Activated T-cell treated with anti-CD3 and anti-CD28 coated beads, Interleukin-2, amount 50 U/mL, for 72 hours (primary cell): ENCODE data around the gene SLC6A16. TPM values are rescaled to one million over a fixed set of nuclear protein-coding genes. Genes with fewer than 3 reads are reported as not detected.
A peak's percentile ranks its signal among the peaks of the same experiment; 100 is the strongest.
"Not testable (repeated sequence)": the region's sequence is repeated elsewhere in the genome, so short reads cannot be mapped to it uniquely, and the experiment has no call there.

Source experiments
- ATAC-seq, 2 donors: fragments of 150-1000 bp; cut with Tn5 transposase; replicated peaks in 1 of 2; 2 replicates each; pipeline ENCODE4 v1.10.0; 2021; ENCODE audit warnings: moderate library complexity in 2 of 2, mild to moderate bottlenecking in 1 of 2
- DNase-seq, 2 donors: peaks; one replicate each; pipeline ENCODE4 v3.0.0; 2021 to 2022; ENCODE audit warnings: mixed read lengths in 1 of 2
- H3K27ac Mint-ChIP-seq: one replicate; pipeline ENCODE4 v1.8.0; 2022; ENCODE audit warnings: mild to moderate bottlenecking, moderate library complexity, mixed read lengths
- H3K27me3 Mint-ChIP-seq: one replicate; pipeline ENCODE4 v1.8.0; 2022; ENCODE audit warnings: low read depth, mixed read lengths
- H3K36me3 Mint-ChIP-seq, 2 donors: one replicate each; pipeline ENCODE4 v1.8.0; 2022; ENCODE audit warnings: mixed read lengths in 2 of 2, mild to moderate bottlenecking in 1 of 2; ENCODE audit not compliant: insufficient read depth in 2 of 2
- H3K4me1 Mint-ChIP-seq: one replicate; pipeline ENCODE4 v1.8.0; 2022; ENCODE audit warnings: low read depth, mixed read lengths
- H3K4me3 Mint-ChIP-seq, 2 donors: one replicate each; pipeline ENCODE4 v1.8.0; 2022; ENCODE audit warnings: mild to moderate bottlenecking in 2 of 2, mixed read lengths in 2 of 2, moderate library complexity in 2 of 2
- H3K9me3 Mint-ChIP-seq, 2 donors: one replicate each; pipeline ENCODE4 v1.8.0; 2022; ENCODE audit warnings: mixed read lengths in 2 of 2
- total RNA-seq, 2 donors: library from RNA; stranded (reverse); gene quantifications; one replicate each; pipeline ENCODE4 v1.2.3, GENCODE V29; 2022

Gene SLC6A16
- total RNA-seq = 1 to 10 TPM; 2.0 to 3.0 TPM

DNA sequence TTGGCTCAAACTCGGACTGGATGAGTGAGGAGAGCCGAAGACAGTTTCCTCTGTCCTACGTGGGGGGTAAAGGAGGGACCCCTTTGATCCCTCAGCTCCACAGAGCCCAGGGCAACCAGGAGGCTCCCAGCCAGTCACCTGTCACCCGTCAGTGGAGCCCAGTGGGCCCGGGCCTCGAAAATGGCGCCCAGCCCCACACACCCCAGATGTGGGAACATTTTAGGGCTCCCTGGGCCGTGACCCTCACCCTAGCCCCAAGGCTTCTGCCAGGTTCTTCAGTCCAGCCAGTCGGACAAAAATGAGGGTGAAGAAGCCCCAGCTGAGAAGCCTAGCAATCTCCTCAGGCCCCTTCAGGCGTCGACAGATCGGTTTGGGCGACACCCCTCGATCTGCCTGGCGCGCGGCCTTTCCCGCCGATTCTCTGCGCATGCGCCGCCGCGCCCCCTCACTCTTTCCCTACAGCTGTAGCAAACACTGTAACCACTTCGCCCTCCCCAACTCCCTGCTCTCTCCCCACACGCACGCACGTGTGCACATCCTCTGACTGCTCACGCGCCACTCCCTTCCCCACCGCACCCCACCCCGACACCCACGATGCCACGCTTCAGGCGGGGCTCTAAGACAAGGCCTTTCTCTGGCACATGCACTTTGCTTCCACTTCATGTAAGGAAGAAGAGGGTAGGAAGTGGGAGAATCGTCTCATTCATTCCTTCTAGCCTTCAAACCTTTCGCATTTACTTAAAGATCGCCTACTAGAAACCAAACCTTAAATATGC lies at the start of gene SLC6A16:
TSS of gene SLC6A16 (minus strand) at position 391 of the 776 bp plus-strand sequence. CDS start 13,844 bp downstream, outside the sequence.
- Mint-ChIP-seq H3K27me3 (no peaks in the 10 kb centered on the region), H3K4me1 (peaks cover 25% of the 10 kb centered on the region), H3K4me3 (no peak within 1 kb of the TSS), H3K9me3 (peaks cover 0 to 2% of the 10 kb centered on the region in 2 donors), H3K36me3 (peaks cover 0 to 9% of the 10 kb centered on the region in 2 donors), H3K27ac (no peak within 1 kb of the TSS)
- DNase-seq (no peak), ATAC-seq (no peak)

DNA sequence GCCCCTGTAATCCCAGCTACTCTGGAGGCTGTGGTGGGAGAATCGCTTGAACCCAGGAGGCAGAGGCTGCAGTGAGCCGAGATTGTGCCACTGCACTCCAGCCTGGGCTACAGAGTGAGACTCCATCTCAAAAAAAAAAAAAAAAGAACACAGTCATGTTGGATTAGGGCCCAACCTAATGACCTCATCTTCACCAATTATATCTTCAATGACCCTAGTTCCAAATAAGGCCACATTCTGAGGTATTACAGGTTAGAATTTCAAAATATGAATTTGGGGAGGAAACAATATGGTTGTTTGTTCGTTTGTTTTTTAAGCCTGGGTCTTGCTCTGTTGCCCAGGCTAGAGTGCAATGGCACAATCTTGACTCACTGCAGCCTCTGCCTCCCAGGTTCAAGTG lies 48.2 kb upstream of the SLC6A16 start:
- H3K9me3 Mint-ChIP-seq, H3K27ac Mint-ChIP-seq, ATAC-seq: not testable (repeated sequence)

DNA sequence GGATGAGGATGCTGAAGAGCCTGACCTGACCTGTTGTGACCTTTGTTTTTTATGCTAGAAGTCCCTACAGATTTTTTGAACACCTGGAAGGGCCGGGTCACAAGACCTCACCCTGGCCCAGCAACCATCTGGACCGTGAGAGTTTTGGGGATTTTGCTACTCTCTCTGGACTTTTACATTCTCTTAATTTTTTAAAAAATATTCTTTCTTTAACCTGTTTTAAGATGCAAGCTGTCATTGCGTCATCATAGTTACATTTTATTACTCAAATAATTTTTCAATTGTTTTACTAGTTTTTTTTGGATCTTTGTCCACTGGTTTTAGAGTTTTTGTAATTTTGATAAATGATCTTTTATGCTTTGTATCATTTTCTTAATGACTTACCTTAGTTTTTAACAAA lies 46.2 kb upstream of the SLC6A16 start:
- H3K9me3 Mint-ChIP-seq = peaks cover 3 to 5% of the 10 kb centered on the region in 2 donors
- peaks cover 4% of the 10 kb centered on the region for H3K27me3 Mint-ChIP-seq
- no peak overlapping the region for H3K4me3 Mint-ChIP-seq
- ATAC-seq = no peak
- no peaks in the 10 kb centered on the region for H3K4me1 Mint-ChIP-seq
- no peak for DNase-seq
- H3K36me3 Mint-ChIP-seq = peaks cover 4 to 7% of the 10 kb centered on the region in 2 donors
- H3K27ac Mint-ChIP-seq = no peak overlapping the region

More for the DNA sequence above, 48.2 kb upstream of the SLC6A16 start:
- H3K4me3 Mint-ChIP-seq, H3K27me3 Mint-ChIP-seq, H3K4me1 Mint-ChIP-seq, DNase-seq, H3K36me3 Mint-ChIP-seq: not testable (repeated sequence)

DNA sequence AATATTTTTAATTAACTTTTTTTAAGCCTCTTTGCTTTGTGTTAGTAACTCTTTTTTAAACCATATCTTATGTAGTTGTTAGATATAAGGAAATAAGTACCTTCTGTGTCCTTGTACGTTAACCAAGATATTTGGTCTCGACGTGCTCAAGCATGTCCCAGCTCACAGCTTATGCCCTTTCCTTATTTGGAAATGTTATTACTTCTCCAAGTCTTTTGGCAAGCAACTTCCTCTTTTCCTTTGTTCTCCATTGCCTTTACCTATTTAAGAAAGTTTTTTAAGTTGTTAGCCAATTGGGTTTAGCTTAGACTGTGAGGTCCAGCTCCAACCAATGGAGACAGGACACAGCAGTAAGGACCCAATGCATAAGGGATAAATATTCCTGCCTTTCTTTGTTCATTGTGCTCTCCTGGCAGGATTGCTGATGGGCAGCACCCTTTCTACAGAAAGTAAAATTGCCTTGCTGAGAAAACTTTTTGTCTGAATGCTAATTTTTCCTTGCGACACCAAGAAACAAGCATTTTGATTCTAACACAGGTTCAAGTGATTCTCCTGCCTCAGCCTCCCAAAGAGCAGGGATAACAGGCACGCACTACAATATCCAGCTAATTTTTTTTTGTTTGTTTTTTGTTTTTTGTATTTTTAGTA lies 43.8 kb upstream of the SLC6A16 start:
- Mint-ChIP-seq H3K4me3 (no peak overlapping the region), H3K4me1 (no peaks in the 10 kb centered on the region), H3K9me3 (peaks cover 3 to 5% of the 10 kb centered on the region in 2 donors), H3K36me3 (peaks cover 4 to 7% of the 10 kb centered on the region in 2 donors), H3K27me3 (no peaks in the 10 kb centered on the region), H3K27ac (no peak overlapping the region)
- no peak for ATAC-seq
- DNase-seq = no peak

DNA sequence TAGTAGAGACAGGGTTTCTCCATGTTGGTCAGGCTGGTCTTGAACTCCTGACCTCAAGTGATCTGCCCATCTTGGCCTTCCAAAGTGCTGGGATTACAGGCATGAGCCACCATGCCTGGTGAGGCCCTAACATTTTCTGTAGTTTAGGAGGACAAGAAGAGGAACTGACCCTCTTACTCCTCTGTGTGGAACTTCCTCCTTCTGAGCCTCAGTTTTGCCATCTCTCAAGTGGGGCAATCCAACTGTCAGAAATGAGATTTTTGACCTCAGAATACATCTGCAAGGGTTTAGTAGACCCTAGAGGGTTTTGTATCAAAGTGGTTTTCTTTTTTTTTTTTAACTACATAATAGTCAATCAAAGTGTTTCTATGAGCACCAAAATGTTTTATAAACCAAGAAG lies 41.1 kb upstream of the SLC6A16 start:
- DNase-seq (no peak), ATAC-seq (no peak)
- Mint-ChIP-seq H3K4me1 (no peaks in the 10 kb centered on the region), H3K9me3 (peaks cover 3 to 5% of the 10 kb centered on the region in 2 donors), H3K36me3 (peaks cover 4 to 7% of the 10 kb centered on the region in 2 donors), H3K4me3 (no peak overlapping the region), H3K27ac (no peak overlapping the region), H3K27me3 (no peaks in the 10 kb centered on the region)

DNA sequence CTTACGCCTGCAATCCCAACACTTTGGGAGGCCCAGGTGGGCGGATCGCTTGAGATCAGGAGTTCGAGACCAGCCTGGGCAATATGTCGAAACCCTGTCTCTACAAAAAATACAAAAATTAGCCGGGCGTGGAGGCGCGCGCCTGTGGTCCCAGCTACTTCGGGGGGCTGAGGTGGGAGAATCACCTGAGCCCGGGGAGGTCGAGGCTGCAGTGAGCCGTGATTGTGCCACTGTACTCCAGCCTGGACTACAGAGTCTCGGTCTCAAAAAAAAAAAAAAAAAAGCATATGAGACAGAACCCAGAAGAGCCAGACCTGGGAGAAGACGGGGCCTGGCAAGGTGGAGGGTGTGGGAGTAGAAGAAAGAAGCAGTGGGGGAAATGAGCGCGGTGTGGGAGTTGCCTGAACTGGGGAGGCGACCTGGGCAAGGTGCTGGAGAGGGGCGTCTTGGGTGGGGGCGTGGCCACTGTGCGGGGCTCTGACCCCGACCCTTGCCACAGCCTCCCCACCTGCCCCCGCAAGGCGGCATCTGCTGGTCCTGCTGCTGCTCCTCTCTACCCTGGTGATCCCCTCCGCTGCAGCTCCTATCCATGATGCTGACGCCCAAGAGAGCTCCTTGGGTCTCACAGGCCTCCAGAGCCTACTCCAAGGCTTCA lies 39.2 kb upstream of the SLC6A16 start:
- Mint-ChIP-seq H3K36me3 (peaks cover 2 to 3% of the 10 kb centered on the region in 2 donors), H3K4me1 (no peaks in the 10 kb centered on the region), H3K27ac (no peak overlapping the region), H3K4me3 (no peak overlapping the region), H3K27me3 (no peaks in the 10 kb centered on the region), H3K9me3 (peaks cover 0 to 3% of the 10 kb centered on the region in 2 donors)
- ATAC-seq = no peak
- DNase-seq = no peak

DNA sequence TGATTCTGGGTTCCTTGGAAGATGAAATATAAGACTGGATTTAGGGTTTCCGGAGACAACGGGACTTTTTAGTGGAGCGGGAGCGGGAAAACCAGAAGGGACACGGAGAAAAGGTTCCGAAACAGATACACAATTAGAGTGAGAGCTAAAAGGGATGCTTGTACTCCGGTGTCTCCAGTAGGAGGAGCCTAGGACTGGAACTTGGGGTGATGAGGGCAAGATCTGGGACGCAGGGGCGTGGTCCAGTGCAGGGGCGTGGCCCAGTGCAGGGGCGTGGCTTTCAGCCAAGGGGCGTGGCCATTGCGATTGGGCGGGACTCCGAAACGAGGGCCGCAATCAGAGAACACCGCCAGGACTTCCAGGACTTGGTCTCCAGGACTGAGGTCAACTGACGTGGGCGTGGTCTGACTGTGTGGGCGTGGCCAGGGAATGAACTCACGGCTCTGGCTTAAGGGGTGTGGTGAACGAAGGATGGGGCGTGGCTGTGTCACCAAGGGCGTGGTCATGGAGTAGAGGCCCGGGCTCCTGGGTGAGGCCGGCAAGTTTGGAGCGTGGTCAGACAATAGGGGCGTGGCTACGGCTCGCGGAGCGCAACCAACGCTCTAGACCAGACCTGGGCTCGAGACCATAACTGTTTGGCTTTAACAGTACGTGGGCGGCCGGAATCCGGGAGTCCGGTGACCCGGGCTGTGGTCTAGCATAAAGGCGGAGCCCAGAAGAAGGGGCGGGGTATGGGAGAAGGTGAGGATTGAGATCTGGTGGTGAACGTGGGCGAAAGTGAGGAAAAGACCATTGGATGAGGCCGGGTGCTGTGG lies 38.5 kb upstream of the SLC6A16 start, which contains the start of gene DKKL1:
TSS of gene DKKL1 (plus strand) at position 610 of the 815 bp plus-strand sequence. CDS start at position 732, 122 bp downstream.
- Mint-ChIP-seq H3K4me1 (no peaks in the 10 kb centered on the region), H3K9me3 (no peaks in the 10 kb centered on the region), H3K27me3 (no peaks in the 10 kb centered on the region), H3K4me3 (no peak within 1 kb of the TSS), H3K36me3 (no peaks in the 10 kb centered on the region), H3K27ac (no peak within 1 kb of the TSS)
- DNase-seq = peak; percentile 86 to 87
- peak; percentile 91 to 93 for ATAC-seq

DNA sequence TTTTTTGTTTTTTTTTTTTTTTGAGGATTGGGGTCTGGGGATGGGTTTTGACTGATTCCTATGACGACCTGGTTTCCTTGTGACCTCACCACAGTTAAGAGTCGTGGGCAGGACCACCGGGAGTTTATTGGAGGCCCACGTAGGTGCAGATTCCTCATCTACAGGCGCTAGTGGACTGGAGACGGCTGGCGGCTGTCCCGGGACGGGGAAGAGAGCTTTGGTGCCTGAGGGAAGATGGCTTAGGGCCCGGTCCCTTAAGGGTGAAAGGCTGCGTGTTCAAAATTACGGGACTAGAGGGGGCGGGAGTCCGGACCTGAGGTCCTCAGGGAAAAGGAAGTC lies 37.9 kb upstream of the SLC6A16 start:
- H3K4me3 Mint-ChIP-seq = no peak overlapping the region
- H3K27ac Mint-ChIP-seq = no peak overlapping the region
- ATAC-seq (no peak), DNase-seq (no peak)
- no peaks in the 10 kb centered on the region for H3K4me1 Mint-ChIP-seq
- H3K36me3 Mint-ChIP-seq = no peaks in the 10 kb centered on the region
- no peaks in the 10 kb centered on the region for H3K9me3 Mint-ChIP-seq
- no peaks in the 10 kb centered on the region for H3K27me3 Mint-ChIP-seq

DNA sequence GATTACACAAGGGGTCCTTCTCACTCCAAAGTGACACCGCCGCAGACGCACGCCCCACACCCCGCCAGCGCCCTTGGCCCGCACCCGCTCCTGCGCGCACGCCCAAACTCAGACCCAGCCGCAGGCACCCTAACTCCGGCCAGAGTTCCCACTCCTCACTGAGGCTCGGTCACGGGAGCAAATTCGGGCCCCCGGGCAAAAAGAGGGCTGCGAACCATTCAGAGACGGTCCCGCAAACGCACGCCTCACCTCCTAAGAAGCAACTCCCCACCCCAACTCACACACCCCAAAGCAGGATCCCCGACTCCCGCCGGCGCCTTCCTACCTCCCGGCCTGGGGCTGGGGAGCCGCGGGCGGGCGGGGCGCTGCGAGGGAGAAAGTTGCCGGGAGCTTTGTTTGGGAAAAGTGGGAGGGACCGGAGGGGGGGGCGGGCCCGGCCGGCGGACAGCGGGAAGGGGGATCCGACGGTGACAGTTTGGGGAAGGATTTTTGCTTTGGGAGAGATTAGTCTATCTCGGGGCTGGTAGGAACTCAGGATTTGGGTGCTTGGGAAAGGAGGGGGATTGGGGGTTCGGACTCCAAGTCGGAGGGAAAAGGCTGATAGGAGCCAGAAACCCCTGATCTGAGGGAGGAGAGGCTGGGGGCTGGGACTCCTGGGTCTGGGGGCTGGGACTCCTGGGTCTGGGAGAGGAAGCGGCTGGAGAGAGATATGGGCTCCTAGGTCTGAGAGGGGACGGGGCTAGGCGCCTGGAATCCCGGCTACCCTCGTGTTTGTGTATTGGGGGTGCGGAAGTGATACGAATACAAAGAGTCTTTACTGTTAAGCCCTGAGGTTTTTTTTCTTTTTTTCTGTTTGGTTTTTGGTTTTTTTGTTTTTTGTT lies 37.3 kb upstream of the SLC6A16 start, which contains the start of gene TEAD2:
TSS of gene TEAD2 (minus strand) at position 369 of the 881 bp plus-strand sequence. CDS start 2,341 bp downstream, outside the sequence.
- ATAC-seq (peak; percentile 6 to 8), DNase-seq (peak in 1 of 2 donors; percentile 15)
- H3K27me3 Mint-ChIP-seq = no peaks in the 10 kb centered on the region
- no peaks in the 10 kb centered on the region for H3K9me3 Mint-ChIP-seq
- H3K27ac Mint-ChIP-seq = no peak within 1 kb of the TSS
- H3K4me3 Mint-ChIP-seq = peak within 1 kb of the TSS in 1 of 2 donors; percentile 2
- H3K36me3 Mint-ChIP-seq = no peaks in the 10 kb centered on the region
- H3K4me1 Mint-ChIP-seq = no peaks in the 10 kb centered on the region

DNA sequence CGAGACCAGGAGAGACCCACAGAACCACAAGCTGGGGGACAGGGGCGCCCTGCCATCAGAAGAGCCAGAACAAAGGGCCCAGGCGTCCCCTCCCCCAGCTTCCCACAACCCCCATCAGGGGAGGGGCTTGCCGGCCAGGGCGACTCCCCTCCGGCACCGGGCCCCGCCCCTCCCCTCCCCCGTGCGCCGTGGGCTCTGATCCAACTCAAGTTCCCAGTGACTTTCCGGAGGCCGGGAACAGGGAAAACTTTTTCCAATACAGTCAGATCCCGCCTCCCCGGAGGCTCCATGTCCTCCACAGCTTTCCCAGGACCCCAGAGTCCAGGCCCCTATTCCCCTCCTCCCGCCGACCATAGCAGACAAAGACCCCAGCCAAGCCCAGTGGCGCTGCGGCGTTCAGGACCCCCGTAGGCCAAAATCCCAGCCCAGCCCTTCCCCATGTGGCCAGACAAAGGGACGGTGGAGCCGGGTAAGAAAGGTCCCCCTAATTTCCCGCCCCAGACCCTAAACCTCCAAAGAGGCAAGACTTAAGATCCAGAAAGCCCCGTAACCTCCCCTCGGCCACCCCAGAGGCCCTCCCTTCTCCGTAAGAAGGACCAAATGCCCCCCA lies 36.6 kb upstream of the SLC6A16 start:
- no peak for DNase-seq
- no peak for ATAC-seq
- H3K27ac Mint-ChIP-seq = no peak overlapping the region
- peak overlapping the region in 1 of 2 donors; percentile 2 for H3K4me3 Mint-ChIP-seq
- H3K9me3 Mint-ChIP-seq = no peaks in the 10 kb centered on the region
- H3K4me1 Mint-ChIP-seq = peaks cover 1% of the 10 kb centered on the region
- peaks cover 3% of the 10 kb centered on the region for H3K27me3 Mint-ChIP-seq
- no peaks in the 10 kb centered on the region for H3K36me3 Mint-ChIP-seq

DNA sequence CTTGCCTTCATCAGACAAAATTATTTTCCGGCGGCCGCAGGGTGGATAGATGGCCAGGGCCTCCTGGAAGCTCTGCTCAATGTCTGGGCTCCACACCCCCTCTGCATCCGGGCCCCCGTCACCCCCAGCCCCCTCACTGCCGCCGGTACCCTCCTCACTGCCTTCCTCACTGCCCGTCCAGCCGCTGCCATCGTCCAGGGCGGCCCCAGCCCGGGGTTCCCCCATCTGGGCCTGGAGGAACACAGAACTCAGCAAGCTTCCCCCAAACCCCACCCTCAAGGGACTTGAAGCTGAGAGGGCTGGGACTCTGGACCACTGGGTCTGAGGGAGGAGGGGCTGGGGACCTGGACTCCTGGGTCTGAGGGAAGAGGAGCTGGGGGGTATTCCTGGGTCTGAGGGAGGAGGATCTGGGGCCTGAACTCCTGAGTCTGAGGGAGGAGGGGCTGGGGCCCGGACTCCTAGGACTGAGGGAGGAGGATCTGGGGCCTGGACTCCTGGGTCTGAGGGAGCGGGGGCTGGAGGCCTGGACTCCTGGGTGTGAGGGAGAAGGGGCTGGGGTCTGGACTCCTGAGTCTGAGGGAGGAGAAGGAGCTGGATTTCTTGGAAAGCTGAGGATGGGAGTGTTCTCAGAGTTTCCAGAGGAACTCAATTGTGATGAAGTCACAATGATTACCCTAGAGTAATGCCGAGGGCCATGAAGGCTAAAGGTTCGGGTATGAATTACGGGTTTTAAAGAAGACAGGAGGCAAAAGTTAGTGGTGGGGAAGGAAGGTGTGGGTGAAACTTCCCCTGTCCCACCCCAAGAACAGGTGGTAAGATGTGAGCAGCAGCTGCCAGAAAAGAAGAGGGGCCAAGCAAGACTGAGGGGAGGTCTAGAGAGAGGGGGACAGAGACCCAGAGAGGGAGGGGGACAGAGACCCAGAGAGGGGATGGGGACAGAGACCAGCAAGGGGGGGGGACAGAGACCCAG lies 35.1 kb upstream of the SLC6A16 start:
- H3K4me1 Mint-ChIP-seq = peaks cover 13% of the 10 kb centered on the region
- no peaks in the 10 kb centered on the region for H3K9me3 Mint-ChIP-seq
- H3K36me3 Mint-ChIP-seq = no peaks in the 10 kb centered on the region
- peaks cover 16% of the 10 kb centered on the region for H3K27me3 Mint-ChIP-seq
- H3K27ac Mint-ChIP-seq = no peak overlapping the region
- H3K4me3 Mint-ChIP-seq = no peak overlapping the region
- DNase-seq (no peak), ATAC-seq (no peak)
